AG08396 (cell line): ENCODE data around the gene SLC25A22.

Experiments used
- DNase-seq: peaks from one replicate; pipeline ENCODE4 v3.0.0; 2012; ENCODE audit warnings: low spot score, mixed read lengths

The SLC25A22 gene

GRCh38 chr11:803467-803742, 5.3 kb upstream of the SLC25A22 start:
- no peak for DNase-seq

- DNase-seq: no peak
Observed at GRCh38 chr11:802693-803466, 4.8 kb upstream of the SLC25A22 start.

- DNase-seq: no peak
Observed at GRCh38 chr11:802018-802617, 4.0 kb upstream of the SLC25A22 start.

GRCh38 chr11:801097-801780, 3.2 kb upstream of the SLC25A22 start:
- DNase-seq: no peak

- no peak for DNase-seq
Observed at GRCh38 chr11:800473-800872, 2.4 kb upstream of the SLC25A22 start.

GRCh38 chr11:799641-800316, 1.7 kb upstream of the SLC25A22 start:
- DNase-seq: no peak

GRCh38 chr11:797296-798092, 587 bp downstream of the SLC25A22 start:
- DNase-seq: peak; percentile 90

- DNase-seq: peak; percentile 68
Observed at GRCh38 chr11:796565-797295, 1.4 kb downstream of the SLC25A22 start.

GRCh38 chr11:795634-796564, 2.2 kb downstream of the SLC25A22 start:
- DNase-seq: peak; percentile 94

- DNase-seq: no peak
Observed at GRCh38 chr11:794766-795633, 3.1 kb downstream of the SLC25A22 start.

GRCh38 chr11:794013-794765, 3.9 kb downstream of the SLC25A22 start:
- DNase-seq: no peak

GRCh38 chr11:793556-793955, 4.5 kb downstream of the SLC25A22 start:
- no peak for DNase-seq

GRCh38 chr11:792873-793272, 5.2 kb downstream of the SLC25A22 start:
- DNase-seq: no peak

- DNase-seq: no peak
Observed at GRCh38 chr11:792535-792821, 5.6 kb downstream of the SLC25A22 start.

GRCh38 chr11:791658-792534, 6.2 kb downstream of the SLC25A22 start:
- no peak for DNase-seq

- DNase-seq: no peak
Observed at GRCh38 chr11:790721-791564, 7.1 kb downstream of the SLC25A22 start.

- DNase-seq: peak; percentile 87
Observed at GRCh38 chr11:789943-790342, 8.1 kb downstream of the SLC25A22 start, which contains the start of gene CEND1. TSS of gene CEND1 (minus strand) at chr11:790090. CDS start at chr11:788576, 1,514 bp downstream.
